GM19468 (cell line): ENCODE results near the gene ATP6V0B.

Experiments used
- ATAC-seq: cut with Tn5 transposase; IDR thresholded peaks from one replicate; pipeline ENCODE4 v1.9.1; 2021; ENCODE audit warnings: mild to moderate bottlenecking, moderate library complexity, moderate number of reproducible peaks; ENCODE audit not compliant: unreplicated experiment; ENCODE audit errors: extremely low read depth

ATP6V0B gene

DNA sequence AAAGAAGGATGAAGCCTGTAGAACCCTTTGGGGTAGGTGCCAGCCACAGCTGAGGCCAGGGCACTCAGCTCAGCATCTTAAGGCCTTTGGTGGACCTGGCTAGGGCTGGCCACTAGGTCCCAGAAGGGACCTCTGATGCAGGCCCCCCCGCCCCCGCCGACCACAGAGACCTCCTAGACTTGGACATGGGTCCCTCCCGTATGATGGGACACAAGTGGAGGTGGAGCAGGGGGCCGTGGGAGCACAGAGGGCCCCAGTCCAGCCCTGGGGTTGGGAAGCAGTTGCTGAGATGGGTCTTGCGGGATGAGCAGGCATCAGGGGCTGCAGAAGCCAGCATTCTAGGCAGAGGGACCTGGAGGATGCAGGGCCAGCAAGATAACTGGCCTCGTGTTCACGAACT is 7.5 kb downstream of the ATP6V0B start:
- ATAC-seq, result no peak

DNA sequence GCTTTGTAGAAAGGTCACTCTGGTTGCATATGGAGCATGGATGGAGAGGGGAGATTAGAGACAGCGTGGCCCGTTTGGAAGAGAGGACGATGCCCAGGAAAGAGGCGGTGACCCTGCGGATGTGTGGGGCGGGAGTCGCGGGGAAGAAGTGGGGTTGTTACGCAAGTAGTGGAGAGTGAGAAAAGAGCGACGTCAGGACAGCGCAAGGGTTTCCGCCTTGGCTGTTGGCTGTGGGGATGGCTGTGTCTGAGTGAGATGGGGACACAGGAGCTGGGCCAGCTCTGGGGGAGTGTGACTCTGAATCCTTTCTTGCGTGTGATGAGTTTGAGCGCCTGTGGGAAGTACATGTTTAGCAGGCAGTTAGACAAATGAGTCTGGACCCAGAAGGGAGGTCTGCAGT is 8.0 kb downstream of the ATP6V0B start:
- no peak for ATAC-seq

DNA sequence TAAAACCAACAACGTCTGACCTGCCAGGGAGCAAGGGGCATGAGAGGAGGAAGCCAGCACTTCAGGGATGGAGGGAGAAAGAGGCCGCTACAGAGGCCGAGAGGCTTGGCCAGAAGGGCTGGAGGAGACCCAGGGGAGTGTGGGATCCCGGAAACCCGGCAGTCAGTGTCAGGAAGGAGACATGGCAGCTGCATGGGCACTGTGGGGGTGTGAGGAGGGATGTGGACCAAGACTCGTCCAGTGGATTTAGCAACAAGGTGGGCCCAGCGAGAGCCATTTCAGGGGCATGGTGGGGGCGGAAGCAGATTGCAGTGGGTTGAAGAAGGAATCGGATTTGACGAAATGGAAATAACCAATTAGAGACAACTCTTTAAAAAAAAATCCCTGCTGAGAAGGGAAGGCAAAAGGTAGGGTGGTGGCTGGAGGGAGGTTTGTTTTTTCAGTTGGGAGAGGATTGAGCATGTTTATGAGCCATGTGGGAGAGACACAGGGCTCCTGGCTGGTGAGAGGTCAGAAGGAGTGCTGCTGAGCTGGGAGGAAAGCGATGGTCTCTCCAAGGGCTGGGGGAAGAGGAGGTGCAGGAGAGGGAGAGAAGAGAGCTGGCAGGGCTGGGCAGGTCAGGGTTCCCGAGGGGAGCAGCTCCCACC is 8.6 kb downstream of the ATP6V0B start:
- no peak for ATAC-seq

DNA sequence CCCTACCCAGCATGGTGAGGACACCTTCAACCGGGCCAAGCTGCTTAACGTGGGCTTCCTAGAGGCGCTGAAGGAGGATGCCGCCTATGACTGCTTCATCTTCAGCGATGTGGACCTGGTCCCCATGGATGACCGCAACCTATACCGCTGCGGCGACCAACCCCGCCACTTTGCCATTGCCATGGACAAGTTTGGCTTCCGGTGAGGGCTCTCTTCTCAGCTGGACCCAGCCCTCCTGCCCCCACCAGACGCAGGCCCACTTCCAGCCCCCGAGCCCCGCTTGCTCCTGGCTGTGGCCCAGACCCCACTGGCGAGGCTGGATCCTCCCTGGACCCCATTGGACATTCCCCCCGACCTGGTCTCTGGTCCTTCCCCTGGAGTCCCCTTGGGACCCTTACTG is 10.1 kb downstream of the ATP6V0B start:
- no peak for ATAC-seq

DNA sequence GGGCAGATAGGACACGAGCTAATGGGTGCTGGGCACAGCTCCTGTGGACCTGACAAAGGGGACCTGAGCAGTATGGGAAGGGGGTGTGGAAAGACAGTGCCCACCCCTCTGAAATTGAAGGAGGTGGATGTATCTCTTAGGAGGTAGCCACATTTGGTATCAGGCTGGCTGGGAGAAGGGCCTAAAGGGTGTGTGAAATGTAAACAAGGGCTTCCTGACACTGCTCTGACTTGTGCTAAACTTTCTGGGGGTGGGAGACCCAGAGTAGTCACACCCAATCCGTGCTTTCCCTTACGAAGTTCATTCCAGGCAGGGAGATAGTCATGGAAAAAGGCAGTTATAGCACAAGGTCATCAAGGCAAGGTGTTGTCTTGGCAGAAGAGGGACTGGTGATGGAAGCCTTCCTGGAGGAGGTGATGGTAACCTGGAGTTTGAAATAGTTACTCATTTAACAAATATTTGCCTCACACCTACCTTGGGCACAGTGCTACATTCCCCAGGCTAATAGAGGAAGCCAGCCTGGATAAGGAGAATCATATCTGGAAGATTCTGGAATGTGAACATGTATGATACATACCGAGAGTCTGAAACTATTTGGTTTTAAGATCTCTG is 11.3 kb downstream of the ATP6V0B start:
- ATAC-seq, result no peak

DNA sequence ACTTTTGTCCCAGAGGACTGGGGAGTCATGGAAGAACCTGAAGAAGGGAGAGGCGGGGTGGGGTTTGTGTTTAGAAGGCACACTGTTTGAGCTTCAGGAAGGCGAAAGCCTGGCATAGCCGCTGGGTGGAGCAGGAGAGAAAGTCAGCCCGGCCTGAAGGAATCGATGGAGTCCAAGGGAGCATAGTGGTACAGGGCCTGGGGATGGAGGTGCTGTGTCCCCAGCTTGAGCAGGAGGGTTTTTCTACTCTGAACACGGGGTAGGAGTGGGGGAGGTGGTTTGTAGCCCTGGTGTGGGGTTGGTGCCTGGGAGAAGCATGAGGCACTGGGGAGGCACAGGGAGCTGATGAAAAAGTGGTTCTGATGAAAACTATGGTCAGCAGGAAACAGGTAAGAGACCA is 12.0 kb downstream of the ATP6V0B start:
- ATAC-seq, result no peak

DNA sequence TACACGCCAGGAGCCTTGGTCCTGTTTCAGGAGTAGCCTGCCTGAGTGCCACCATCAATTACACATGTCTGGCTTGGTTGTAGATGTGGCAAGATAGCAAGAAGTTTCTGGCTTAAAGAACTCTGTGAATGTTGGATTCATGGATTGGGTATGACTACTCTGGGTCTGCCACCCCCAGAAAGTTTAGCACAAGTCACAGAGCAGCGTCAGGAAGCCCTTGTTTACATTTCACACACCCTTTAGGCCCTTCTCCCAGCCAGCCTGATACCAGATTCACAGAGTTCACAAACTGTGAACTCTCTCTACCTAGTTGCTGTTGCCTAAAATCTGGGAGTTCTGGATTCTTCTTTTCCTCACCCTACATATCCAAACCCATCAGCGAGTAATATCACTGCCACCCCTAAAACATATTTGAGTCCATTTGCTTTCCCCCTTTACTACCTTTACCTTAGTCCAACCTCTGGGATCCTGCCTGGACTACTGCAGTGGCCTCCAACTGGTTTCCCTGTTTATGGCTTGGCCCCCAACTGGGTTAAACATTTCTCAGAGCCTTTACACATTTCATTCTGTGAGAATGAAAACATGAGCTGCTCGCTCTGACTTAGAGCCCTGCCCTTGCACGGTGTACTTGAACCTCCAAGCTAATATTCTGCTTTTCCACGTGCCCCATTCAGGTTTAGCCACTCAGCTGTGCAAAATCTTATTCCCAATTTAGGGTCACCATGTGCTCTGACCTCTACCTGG is 12.6 kb downstream of the ATP6V0B start:
- no peak for ATAC-seq

DNA sequence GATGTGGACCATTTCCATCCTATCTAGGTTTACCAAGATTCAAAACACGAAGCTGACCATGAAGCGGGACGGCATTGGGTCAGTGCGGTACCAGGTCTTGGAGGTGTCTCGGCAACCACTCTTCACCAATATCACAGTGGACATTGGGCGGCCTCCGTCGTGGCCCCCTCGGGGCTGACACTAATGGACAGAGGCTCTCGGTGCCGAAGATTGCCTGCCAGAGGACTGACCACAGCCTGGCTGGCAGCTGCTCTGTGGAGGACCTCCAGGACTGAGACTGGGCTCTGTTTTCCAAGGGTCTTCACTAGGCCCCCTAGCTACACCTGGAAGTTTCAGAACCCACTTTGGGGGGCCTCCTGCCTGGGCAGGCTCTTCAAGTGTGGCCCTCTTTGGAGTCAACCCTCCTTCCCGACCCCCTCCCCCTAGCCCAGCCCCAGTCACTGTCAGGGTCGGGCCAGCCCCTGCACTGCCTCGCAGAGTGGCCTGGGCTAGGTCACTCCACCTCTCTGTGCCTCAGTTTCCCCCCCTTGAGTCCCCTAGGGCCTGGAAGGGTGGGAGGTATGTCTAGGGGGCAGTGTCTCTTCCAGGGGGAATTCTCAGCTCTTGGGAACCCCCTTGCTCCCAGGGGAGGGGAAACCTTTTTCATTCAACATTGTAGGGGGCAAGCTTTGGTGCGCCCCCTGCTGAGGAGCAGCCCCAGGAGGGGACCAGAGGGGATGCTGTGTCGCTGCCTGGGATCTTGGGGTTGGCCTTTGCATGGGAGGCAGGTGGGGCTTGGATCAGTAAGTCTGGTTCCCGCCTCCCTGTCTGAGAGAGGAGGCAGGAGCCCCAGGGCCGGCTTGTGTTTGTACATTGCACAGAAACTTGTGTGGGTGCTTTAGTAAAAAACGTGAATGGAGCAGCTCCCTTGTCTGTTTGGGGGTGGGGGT is 15.8 kb downstream of the ATP6V0B start:
- no peak for ATAC-seq

DNA sequence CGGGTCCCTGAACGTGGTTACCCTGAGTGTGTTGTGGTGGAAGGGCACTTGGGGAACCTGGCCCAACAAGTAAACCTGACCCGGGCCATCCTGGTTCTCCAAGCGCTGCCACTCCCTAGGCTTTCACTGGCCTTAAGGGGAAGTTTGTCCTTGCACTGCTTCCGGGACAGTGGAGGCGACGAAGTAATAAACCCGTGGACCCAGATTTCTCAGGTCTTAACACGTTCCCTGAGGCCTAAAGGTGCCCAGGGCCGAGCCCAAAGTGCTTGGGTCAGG is 16.4 kb downstream of the ATP6V0B start:
- ATAC-seq, result no peak

DNA sequence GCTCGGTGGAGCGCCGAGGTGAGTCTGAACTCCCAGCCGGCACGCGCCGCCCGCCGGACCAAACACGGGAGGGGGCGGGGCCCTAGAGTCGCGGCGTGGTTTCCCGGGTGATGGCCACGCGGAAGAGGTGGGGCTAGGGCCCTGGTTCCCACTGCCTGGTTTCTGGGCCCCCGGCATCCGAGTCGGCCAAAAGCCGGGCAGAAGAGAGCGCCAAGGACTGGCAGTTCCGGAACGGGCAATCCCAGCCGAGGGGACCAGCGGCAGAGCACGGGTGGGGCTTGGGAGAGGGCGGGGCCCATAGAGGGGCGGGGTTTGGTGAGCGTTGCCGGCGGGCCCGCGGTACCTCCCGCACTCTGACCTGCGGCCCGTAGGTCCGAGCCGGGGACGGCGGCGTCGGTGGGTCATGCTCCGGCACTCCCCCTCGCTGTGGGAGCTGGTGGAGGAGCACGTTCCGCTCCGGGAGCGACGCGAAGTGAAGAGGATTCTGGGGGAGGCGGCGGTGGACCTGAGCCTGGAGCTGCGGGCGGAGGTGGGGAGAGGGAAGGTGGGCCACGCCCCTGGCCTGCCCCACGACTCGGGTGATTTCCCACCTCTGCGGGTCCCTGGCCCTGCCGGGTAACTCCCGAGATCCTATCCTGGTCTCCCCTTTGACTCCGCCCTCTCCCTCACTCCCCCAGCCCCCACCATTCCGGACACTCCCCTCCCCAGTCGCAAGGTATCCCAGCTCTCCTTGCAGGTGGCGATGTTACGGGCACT is 16.9 kb downstream of the ATP6V0B start, which contains the start of gene CCDC24:
TSS of gene CCDC24 (plus strand) at position 124 of the 756 bp plus-strand sequence. CDS start at position 404, 280 bp downstream.
- ATAC-seq, result no peak

DNA sequence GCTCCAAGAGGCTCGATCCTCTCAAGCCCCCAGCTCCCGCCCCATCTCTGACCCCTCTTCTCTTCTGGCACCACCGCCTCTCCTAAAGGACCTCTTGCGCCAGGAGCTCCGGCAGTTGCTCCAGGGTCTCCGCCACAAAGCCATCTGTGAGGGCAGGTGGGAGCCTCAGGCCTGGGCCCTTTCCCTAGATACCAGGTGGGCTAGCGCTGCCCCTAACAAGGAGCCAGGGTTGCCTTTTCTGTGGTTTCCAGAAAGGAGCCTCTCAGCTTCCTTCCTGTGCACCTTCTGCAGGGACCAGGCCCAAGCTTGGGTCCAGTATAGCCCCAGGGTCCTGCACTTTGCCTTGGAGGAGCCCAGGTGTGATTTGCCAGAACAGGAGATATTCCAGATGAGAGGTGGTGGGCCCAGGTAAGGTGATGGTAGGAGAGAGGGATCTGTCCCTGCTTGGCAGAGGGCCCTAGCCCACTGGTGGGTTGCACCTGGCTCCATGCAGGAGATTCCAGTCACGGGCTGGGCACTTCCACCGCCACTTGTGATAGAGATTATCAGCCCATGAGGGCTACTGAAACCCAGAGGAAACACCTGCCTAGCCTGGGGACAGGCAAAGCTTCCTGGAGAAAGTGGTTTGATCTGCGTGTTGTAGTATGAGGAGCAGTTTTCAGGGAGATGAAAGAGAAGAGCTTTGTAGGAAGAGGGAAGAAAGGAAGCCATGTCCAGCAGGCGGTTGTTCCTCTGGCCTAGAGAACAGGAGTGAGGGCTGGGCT is 17.7 kb downstream of the ATP6V0B start:
- ATAC-seq, result no peak

DNA sequence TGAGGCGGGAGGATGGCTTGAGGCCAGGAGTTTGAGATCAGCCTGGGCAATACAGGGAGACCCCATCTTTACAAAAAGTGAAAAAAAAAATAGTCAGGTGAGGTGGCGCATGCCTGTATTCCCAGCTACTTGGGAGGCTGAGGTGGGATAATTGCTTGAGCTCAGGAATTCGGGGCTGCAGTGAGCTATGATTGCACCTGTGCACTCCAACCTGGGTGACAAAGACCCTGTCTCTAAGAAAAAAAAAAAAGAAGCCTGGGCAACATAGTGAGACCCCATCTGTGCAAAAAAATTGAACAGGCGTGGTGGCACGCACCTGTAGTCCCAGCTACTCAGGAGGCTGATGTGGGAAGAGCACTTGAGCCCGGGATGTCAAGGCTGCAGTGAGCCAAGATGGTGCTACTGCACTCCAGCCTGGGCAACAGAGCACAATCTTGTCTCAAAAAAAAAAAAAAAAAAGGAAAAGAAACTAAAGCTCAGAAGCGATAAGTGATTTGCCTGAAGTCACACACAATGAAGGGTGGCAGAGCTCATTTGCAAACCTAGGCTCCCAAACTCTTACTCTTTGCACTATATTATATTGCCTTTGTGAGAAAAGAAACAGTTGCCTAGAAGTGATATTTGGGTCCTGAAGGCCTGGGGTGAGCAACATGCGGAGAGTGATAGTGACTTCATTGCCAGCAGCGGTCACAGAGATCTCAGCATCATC is 18.6 kb downstream of the ATP6V0B start:
- ATAC-seq, result no peak

DNA sequence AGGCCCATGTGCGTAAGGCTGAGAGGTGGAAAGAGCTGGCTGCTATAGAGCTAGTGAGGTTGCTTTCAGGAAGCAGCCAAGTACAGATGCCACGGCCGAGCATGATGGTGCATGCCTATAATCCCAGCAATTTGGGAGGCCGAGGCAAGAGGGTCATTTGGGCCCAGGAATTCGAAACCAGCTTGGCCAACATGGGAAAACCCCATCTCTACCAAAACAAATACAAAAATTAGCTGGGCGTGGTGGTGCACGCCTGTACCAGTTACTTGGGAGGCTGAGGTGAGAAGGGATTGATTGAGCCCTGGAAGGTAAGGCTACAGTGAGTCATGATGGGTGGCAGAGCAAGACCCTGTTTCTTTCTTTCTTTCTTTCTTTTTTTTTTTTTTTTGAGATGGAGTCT is 19.3 kb downstream of the ATP6V0B start:
- no peak for ATAC-seq

DNA sequence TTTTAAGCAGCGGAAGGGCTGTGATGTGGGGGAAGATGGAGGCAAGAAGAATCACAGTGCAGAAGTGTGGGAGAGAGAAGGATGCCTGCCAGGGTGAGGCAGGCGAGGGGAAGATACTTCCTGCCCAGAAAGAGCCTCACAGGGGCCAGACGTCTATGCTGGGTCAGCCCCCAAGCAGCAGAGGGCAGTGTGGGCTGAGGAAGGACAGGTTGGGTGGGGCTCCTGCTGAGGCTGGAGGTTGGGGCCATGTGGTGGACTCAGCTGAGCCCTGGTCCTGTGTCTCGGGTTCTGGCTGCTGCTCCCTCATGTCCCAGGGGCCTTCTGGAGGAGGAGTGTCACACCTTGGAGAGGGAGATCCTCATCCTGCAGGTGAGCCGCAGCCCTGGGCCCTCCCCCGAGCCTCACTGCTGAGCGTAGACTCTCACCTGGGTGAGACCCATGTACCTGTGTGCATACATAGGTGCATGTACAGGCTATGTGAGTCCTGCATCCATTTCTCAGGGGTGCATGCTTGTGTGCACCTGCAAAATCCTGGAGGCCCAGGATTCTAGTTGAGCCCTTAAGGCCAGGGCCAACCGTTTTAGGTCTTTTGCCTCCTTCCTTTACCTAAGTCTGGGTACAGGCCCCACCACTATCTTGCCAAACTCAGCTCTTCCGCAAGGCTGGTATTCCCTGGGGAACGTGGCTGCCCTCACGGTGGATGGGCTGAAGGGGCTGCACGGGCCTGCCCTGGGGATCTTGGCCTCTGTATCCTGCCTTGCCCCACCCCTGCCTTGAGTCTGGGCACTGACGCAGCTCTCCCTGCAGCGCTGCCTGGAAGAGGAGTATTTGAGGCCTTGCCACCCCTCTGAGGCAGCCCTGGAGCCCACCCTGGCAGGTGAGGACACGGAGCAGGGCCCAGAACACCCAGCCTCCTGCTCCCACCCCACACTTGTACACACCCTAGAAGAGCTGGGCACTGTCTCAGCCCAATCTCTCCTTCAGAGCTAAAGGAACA is 20.3 kb downstream of the ATP6V0B start:
- ATAC-seq, result no peak

DNA sequence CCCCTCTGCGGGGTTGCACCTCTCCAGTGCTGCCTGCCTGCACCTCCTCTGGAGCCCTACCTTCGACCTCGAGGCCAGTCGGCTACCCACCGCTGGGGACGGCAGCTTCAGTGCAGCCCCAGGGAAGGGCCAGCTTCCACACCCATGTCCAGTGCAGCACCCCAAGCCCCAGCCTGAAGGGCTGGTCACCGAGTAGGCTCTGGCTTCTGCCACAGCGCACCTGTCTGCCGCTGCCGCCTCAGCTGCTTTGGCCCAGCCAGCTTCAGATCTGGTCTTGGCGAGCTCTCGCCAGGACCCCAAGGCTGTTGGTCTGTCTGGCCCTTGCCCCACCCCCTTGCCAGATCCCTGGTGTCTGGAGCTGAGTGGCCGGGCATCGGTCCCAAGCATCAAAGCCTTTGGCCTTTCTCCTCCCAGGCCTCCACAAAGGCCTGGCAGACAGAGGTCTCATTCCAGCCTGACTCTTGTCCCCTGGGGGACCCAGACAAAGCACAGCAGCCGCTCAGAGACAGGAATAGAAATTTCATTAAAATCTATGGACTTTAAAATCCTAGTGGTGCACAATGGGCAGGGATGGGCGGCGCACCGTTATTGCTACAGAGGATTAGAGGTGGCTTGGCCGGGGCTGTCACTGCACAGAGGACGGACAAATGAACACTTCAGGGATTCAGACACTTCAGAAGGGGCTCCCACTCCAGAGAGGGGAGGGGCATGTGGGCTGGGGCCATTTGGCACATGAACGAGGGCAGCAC is 21.4 kb downstream of the ATP6V0B start:
- no peak for ATAC-seq

DNA sequence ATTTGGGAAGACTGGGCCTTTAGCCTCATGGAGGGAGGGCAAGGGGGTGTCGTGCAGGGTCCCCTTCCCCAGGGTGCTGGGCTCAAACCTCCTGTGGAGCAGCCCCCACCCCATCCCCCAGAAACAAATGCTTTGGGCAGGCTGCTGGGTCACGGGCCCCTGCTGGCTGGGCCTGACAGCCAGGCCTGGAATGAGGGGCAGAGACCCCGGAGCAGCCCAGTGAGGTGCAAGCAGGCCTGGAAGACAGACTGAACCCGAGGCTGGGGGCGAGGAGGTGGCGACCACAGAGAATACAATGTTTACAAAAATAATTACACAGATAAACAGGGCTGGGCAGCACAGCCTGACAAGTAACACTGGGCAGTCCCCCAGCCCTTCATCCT is 22.0 kb downstream of the ATP6V0B start:
- no peak for ATAC-seq
